Esophagus squamous epithelium (tissue), 4 donors: ENCODE results near the gene TECR.

Source experiments
- POLR2A ChIP-seq, 4 donors: fragments of 450-650 bp; IDR thresholded peaks; one replicate each; pipeline ENCODE4 v1.6.1; 2017; ENCODE audit warnings: antibody characterized with exemption in 4 of 4, mild to moderate bottlenecking in 4 of 4, moderate library complexity in 3 of 4
- TF ChIP-seq, protein P1 (sequence below), 6 experiments: fragments of 450-650 bp in 4 of 6; fragments of 200-600 bp in 2 of 6; sonication (generic) in 2 of 6; IDR thresholded peaks; one replicate each; pipeline ENCODE4 v1.5.1; 2016 to 2019; ENCODE audit warnings: antibody characterized with exemption in 6 of 6, mild to moderate bottlenecking in 4 of 6, moderate library complexity in 4 of 6

DNA sequence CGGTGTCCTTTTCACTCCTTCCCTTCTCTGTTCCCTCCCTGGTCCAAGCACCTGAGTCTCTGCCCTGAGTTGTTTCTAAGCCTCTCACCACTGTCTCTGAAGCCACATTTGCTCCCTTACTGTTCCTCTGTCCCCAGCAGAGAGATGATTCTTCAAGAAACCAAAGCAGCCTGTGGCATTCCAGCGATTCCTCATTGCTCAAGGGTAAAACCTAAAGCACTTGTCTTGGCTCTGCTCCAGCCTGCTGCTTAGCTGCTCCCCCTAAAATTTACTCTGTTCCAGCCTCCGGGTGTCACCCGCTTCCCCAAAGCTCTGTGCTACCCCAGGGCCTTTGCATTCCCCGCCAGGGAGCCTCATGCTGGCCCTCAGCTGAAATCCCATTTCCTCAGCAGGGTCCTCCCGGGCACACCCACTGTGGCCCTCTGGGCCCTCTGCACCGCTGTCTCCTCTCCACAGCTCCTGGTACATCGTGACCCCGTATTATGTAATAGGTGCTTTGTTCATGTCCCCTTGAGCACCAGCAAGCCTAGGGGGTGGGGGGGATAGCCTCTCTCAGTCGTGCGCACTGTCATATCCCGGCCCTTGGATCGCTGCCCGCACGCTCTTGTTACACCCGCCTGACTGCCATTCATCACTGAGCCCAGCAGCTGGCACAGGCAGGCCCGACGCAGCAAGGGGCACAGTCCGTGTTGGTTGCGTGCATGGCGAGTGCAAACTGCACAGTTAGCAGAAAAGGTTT is 15.8 kb downstream of the TECR start:
- no peak for TF ChIP-seq POLR2A (IDR thresholded peaks at IDR 0.05)
- TF ChIP-seq, protein P1, sequence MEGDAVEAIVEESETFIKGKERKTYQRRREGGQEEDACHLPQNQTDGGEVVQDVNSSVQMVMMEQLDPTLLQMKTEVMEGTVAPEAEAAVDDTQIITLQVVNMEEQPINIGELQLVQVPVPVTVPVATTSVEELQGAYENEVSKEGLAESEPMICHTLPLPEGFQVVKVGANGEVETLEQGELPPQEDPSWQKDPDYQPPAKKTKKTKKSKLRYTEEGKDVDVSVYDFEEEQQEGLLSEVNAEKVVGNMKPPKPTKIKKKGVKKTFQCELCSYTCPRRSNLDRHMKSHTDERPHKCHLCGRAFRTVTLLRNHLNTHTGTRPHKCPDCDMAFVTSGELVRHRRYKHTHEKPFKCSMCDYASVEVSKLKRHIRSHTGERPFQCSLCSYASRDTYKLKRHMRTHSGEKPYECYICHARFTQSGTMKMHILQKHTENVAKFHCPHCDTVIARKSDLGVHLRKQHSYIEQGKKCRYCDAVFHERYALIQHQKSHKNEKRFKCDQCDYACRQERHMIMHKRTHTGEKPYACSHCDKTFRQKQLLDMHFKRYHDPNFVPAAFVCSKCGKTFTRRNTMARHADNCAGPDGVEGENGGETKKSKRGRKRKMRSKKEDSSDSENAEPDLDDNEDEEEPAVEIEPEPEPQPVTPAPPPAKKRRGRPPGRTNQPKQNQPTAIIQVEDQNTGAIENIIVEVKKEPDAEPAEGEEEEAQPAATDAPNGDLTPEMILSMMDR (IDR thresholded peaks at IDR 0.05): no peak
